HuH-7 (cell line): Measurements from ENCODE around the gene E2F6.
A peak's percentile ranks its signal among the peaks of the same experiment; 100 is the strongest.

ENCODE experiments used
- DNase-seq: peaks from one replicate; pipeline ENCODE4 v3.0.0; 2011; ENCODE audit warnings: low spot score

E2F6 gene, protein sequence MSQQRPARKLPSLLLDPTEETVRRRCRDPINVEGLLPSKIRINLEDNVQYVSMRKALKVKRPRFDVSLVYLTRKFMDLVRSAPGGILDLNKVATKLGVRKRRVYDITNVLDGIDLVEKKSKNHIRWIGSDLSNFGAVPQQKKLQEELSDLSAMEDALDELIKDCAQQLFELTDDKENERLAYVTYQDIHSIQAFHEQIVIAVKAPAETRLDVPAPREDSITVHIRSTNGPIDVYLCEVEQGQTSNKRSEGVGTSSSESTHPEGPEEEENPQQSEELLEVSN

DNA sequence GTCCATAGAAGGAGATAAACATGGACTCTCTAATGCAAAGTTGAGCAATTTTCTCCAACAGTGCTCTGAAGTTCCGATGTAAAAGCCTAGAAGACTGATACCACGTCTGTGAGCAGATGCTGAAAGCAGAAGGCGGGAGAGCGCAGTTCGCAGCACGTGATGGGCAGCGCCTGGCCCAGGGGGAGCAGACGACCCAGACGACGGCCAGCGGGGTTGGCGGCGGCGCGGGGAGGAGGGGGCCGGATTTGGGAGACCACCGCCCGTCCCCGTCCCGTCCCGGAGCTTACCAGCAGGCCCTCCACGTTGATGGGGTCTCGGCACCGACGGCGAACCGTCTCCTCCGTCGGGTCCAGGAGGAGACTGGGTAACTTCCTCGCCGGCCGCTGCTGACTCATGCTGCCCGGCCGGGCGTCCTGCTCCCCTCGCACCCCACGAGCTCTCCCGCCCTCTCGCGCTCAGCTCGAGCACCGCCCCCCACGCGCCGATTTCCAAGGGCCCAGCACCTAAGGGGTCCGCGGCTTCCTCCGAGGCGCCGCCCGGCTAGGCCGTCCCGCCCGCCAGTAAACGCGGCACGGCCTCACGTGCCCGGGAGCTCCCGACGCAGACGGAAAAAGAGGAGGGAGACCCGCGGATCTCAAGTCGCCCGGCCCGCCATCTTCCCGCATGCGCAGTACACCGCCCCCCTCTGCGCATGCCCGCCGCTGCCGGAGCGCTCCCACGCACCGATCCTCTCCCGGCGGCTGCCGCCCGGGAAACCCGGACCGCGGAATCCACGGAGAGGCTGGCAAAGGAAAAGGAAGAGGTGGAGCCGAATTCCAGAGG is at the start of gene E2F6:
Gene E2F6 (minus strand): TSS at position 677 of the 822 bp plus-strand sequence. CDS start 282 bp downstream, at position 395.
- DNase-seq, result peak; percentile 84

DNA sequence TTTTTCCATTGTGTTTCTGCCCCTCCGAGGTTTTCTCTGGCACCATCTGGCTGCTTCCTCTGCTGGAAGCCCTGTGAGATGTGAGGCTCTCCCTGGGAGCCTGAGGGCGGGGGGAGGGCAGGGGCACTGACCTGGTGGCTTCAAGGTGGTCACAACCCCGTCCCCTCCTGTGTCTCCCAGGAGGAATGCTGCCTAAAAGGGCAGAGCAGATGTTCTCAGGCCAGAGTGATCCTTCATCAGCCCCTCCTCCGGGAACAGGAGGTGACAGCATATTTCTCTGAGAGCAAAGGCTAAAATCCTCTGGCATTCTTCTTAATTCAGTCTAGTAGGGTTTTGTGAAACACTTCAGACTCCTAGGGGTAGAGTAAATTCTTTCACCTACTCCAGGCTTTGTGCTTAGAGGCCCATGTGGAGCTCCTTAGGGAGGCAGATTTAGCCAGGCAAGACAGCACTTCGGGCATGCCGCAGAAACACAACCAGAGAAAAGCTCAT is 49.6 kb upstream of the E2F6 start:
- no peak for DNase-seq

DNA sequence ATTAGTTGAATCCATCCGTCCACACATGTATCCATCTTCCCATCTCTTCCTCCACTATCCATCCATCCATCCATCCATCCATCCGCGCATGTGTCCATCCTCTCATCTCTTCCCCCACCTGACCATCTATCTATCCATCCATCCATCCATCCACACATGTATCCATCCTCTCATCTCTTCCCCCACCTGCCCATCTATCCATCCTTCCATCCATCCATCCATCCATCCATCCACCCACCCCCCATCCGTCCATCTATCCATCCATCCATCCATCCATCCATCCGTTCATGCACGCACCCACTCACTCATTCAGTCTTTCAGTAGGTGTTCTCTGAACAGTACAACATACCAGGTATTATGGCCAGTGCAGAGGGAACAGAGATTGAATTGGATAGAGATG is 48.9 kb upstream of the E2F6 start:
- DNase-seq, result no peak

DNA sequence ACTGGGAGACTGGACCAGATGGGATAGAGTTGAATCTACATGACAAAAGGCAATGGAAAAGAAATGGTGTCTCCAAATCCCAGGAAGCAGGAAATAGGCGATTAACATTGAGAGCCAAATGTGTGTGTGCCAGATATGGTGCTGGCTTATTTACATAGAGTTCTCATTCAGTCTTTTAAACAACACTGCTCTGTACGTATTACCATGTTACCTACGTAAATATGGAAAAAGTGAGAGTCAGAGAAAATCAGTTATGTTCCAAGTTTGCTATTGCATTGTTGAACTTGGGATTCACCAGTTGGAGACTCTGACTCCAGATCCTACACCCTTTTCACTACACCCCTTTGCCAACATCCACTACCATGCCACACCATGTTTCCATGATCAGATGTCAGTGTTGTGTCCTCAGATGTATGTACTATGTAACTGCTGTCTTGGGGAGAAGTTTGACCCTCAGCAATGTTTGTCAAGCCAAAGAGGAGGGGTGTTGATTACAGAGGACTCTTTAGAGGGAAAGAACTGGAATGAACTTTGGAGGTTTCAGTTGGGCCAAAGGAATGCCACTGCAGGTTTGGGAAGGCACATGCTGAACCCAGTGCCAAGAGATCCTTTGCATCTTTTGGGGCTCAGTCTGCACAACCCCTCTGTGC is 48.2 kb upstream of the E2F6 start:
- DNase-seq, result no peak

DNA sequence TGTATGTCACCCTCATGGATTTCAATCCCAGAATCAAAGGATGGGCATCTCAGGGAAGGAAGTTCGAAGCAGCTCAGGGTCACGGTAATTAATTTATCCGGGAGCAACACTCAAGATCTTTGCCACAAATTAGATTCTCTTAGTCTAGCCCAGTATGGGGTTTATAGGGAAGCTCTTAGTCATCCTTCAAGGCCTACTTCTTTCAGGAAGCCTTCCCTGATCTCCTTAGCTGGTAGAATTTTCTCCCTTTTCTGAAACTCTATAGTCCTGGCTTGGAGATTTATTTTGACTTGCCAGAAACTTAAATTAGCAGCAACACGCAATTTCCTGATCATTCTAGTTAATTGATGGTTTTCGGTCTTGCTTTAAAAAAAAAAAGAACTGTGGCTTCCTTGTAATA is 47.4 kb upstream of the E2F6 start:
- DNase-seq, result no peak

DNA sequence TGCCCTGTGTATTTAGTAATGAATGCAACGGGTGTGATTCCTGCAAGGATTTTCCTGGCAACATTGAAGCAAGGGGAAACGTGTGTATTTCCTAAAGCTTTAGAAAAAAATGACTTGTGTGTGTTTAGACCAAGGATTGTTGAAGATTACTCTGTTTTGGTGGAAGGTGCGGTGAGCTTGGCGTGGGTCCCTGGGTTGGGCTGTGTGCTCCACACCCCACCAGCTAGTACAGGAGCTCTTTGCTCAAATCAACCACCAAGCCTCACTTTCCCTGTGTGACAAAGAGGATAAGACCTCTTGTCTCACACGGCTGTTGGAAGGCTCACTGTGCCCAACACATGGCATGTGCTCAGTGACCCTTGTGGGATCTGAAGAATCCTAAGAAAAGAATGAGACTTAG is 46.5 kb upstream of the E2F6 start:
- no peak for DNase-seq

- DNase-seq, result no peak
Observed at GRCh38 chr2:11509657-11510360, 43.8 kb upstream of the E2F6 start.

GRCh38 chr2:11508279-11508678 is 42.3 kb upstream of the E2F6 start:
- DNase-seq, result no peak

- DNase-seq, result no peak
Observed at GRCh38 chr2:11507517-11507916, 41.6 kb upstream of the E2F6 start.

GRCh38 chr2:11506611-11506969 is 40.6 kb upstream of the E2F6 start:
- DNase-seq, result no peak

DNA sequence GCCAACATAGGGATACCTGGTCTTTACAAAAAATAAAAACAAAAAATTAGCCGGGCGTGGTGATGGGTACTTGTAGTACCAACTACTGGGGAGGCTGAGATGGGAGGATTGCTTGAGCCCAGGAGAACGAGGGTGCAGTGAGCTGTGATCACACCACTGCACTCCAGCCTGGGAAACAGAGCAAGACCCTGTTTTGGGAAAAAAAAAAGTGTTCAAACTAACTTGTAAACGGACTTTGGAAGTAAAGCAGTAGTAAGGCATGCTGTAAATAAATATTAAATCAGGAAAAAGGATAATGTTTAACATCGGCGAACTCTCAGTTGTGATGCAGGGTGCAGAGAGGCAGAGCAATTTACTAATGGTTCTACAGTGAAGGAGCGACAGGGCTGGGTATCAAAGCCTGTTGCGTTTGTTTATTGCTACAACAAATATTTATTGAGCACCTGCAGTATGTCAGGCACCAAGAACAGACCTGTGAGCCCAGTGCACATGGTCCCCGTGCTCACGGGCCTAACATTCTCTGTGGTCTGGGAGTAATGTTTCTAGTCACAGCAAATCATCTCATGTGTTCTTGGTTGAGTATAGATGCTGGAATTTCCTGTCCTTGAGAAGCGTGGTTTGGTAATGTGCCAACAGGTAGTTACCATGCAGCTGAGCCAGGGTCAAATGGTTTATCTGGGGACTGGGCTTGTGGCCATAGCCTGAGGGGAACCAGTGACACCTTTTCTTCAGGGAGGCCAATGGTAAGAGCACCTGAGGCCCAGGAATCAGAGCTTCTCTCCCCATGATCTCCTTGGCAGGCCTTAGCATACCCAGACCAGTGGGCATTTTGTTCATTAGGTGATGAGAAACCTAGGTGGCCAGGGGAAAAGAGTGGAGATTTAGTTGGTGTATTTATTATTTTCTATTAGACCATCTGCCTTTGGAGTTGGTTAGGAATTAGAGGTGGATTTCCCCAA is 40.0 kb upstream of the E2F6 start:
- no peak for DNase-seq

- no peak for DNase-seq
Observed at GRCh38 chr2:11503354-11503927, 37.5 kb upstream of the E2F6 start.

- no peak for DNase-seq
Observed at GRCh38 chr2:11502740-11503292, 36.9 kb upstream of the E2F6 start.

- no peak for DNase-seq
Observed at GRCh38 chr2:11500702-11501303, 34.8 kb upstream of the E2F6 start.

DNA sequence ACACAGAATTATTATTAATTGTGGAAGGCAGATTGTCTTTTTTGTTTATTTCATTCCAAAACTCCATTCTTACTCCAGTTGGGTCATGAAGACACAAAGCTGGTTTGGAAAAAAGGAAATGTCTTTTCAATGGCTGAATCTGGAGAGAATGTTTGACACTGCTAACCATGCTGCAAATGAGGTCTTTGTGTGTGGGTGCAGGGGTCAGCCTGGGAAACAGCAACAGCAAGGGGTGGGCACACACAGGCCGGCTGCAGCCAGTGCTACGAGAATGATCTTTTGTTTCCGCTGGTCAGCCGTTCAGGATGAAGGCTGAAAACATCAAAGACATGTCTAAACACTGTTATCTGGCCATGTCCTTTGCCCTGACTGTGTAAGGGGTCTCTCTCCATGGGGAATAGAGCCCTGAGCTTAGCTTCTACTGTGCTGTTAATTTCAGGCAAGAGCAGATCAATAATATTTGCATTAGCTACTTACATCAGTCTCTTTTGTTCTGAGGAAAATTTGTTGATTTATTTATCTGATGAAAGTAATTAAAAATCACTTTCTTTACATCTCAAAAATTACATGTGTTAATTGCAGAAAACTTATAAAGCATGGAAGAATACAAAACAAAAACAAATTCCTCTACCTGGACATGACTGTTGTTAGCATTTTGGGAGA is 33.3 kb upstream of the E2F6 start:
- peak; percentile 55 for DNase-seq

DNA sequence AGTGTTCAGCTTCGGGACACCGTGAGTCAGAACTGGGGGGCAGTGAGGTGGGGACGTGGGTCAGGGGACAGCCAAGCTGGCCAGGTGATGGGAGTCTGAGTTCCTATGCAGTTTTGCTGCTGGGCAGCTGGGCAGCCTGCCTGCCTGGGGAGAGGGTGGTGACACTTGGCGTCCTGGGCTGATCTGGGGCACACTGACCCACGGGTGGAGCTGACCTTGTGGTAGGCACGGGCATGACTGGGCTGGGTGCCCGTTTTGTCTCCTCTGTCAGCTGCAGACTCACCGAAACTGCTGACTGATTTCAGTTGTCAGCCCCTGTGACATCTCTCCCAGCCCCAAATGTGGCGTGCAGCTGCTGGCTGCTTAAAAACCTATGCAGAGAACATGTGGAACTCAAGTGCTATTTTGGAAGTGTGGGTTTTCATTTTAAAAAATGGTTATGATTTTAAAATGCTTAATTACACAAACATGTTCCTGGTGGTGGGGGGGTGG is 32.6 kb upstream of the E2F6 start:
- no peak for DNase-seq

GRCh38 chr2:11495844-11496681 is 30.1 kb upstream of the E2F6 start:
- no peak for DNase-seq

DNA sequence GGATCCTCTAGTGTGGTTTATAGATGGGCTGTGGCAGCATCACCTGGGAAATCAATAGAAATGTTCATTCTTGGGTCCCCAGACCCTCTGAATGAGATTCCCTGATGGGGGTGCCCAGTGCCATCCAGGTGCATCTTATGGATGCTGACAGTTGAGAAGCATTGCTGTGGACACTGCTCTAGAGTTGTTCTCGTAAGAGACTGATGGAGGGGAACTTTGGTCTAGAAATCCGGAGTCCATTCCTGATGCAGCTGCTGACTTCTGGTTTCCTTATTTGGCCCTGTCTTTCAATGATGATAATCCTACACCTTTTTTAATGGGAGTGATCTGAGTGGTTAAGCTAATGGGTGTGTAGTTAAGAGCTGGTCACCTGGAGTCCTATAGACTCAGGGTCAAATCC is 28.3 kb upstream of the E2F6 start:
- no peak for DNase-seq
